HepG2 (cell line): ENCODE data around the gene TGM2. TPM values are rescaled to one million over a fixed set of nuclear protein-coding genes. Genes with fewer than 3 reads are reported as not detected.
A peak's percentile ranks its signal among the peaks of the same experiment; 100 is the strongest.

ENCODE experiments used
- FOXP1 ChIP-seq, 2 experiments: fragments of 450-650 bp in 1 of 2; IDR thresholded peaks; 2 replicates each; pipeline ENCODE4 v1.6.1; 2017 to 2018; ENCODE audit warnings: antibody characterized with exemption in 1 of 2
- HOXA9 ChIP-seq: sonication (generic); formaldehyde crosslinking; IDR thresholded peaks from 2 replicates; pipeline ENCODE4 v1.8.1; 2022; ENCODE audit warnings: missing genetic modification reagents, mild to moderate bottlenecking, moderate library complexity, borderline replicate concordance
- SALL2 ChIP-seq: sonication (generic); formaldehyde crosslinking; IDR thresholded peaks from 2 replicates; pipeline ENCODE4 v1.8.1; 2023; ENCODE audit warnings: mild to moderate bottlenecking, missing genetic modification reagents, inconsistent platforms
- SNRNP70 ChIP-seq: fragments of 200-400 bp; formaldehyde crosslinking; IDR thresholded peaks from 2 replicates; pipeline ENCODE4 v1.6.1; 2017; ENCODE audit warnings: mild to moderate bottlenecking, low read depth, low read length, moderate library complexity
- ZNF235 ChIP-seq: sonication (generic); formaldehyde crosslinking; IDR thresholded peaks from 2 replicates; pipeline ENCODE4 v1.8.1; 2023; ENCODE audit warnings: mild to moderate bottlenecking, missing genetic modification reagents, borderline replicate concordance
- ZNF317 ChIP-seq: sonication (generic); formaldehyde crosslinking; IDR thresholded peaks from 2 replicates; pipeline ENCODE4 v1.5.0; 2020; ENCODE audit warnings: mild to moderate bottlenecking, missing genetic modification reagents
- ZNF331 ChIP-seq: sonication (generic); formaldehyde crosslinking; IDR thresholded peaks from 2 replicates; pipeline ENCODE4 v1.4.0; 2020; ENCODE audit warnings: missing genetic modification reagents
- ZNF879 ChIP-seq: sonication (generic); formaldehyde crosslinking; IDR thresholded peaks from 2 replicates; pipeline ENCODE4 v1.8.1; 2023; ENCODE audit warnings: missing genetic modification reagents
- ZZZ3 ChIP-seq: sonication (generic); formaldehyde crosslinking; IDR thresholded peaks from 2 replicates; pipeline ENCODE4 v1.4.0; 2020; ENCODE audit warnings: missing genetic modification reagents, mild to moderate bottlenecking, borderline replicate concordance
- polyA plus RNA-seq, 8 experiments: library from polyadenylated mRNA; depleted of rRNA in 3 of 8; stranded (reverse) in 7 of 8; unstranded in 1 of 8; fragments of >200 nt; fragmentation: Illumina TruSeq in 4 of 8; extraction: Trizol in 4 of 8; gene quantifications; 2 replicates each; pipeline versions ENCODE4 v1.2.1 to v1.2.3, GENCODE V29; 2011 to 2016; ENCODE audit warnings: low read depth in 4 of 8, missing spikeins in 1 of 8, mixed read lengths in 1 of 8; ENCODE audit not compliant: insufficient read depth in 1 of 8
- total RNA-seq, 5 experiments: library from RNA; depleted of rRNA; stranded (reverse); fragments of >200 nt; fragmentation: Illumina TruSeq; extraction: Trizol; gene quantifications; 2 replicates each; pipeline ENCODE4 v1.2.3, GENCODE V29; 2016; ENCODE audit warnings: low read depth in 1 of 5
- TF ChIP-seq, protein P1 (sequence below): sonication (generic); formaldehyde crosslinking; IDR thresholded peaks from 2 replicates; pipeline ENCODE4 v1.4.0; 2020; ENCODE audit warnings: mild to moderate bottlenecking, low read depth, missing genetic modification reagents
- TF ChIP-seq, protein P2 (sequence below): sonication (generic); formaldehyde crosslinking; IDR thresholded peaks from 2 replicates; pipeline ENCODE4 v1.5.0; 2020; ENCODE audit warnings: missing genetic modification reagents
- TF ChIP-seq, protein P3 (sequence below): sonication (generic); formaldehyde crosslinking; IDR thresholded peaks from 2 replicates; pipeline ENCODE4 v1.4.0; 2020; ENCODE audit warnings: missing genetic modification reagents, borderline replicate concordance
- TF ChIP-seq, protein P4 (sequence below): sonication (generic); formaldehyde crosslinking; IDR thresholded peaks from 2 replicates; pipeline ENCODE4 v1.4.0; 2020; ENCODE audit warnings: mild to moderate bottlenecking, missing genetic modification reagents
- TF ChIP-seq, protein P5 (sequence below): sonication (generic); formaldehyde crosslinking; IDR thresholded peaks from 2 replicates; pipeline ENCODE4 v1.4.0; 2020; ENCODE audit warnings: mild to moderate bottlenecking, low read depth, missing genetic modification reagents
- TF ChIP-seq, protein P6 (sequence below): sonication (generic); formaldehyde crosslinking; IDR thresholded peaks from 2 replicates; pipeline ENCODE4 v1.4.0; 2020; ENCODE audit warnings: missing genetic modification reagents

The TGM2 gene
- total and polyA plus RNA-seq, 2 of the 13 experiments (the other 11 are each of a cell fraction or from before 2014, with no cell fraction given), result 4.2 to 46.4 TPM

DNA sequence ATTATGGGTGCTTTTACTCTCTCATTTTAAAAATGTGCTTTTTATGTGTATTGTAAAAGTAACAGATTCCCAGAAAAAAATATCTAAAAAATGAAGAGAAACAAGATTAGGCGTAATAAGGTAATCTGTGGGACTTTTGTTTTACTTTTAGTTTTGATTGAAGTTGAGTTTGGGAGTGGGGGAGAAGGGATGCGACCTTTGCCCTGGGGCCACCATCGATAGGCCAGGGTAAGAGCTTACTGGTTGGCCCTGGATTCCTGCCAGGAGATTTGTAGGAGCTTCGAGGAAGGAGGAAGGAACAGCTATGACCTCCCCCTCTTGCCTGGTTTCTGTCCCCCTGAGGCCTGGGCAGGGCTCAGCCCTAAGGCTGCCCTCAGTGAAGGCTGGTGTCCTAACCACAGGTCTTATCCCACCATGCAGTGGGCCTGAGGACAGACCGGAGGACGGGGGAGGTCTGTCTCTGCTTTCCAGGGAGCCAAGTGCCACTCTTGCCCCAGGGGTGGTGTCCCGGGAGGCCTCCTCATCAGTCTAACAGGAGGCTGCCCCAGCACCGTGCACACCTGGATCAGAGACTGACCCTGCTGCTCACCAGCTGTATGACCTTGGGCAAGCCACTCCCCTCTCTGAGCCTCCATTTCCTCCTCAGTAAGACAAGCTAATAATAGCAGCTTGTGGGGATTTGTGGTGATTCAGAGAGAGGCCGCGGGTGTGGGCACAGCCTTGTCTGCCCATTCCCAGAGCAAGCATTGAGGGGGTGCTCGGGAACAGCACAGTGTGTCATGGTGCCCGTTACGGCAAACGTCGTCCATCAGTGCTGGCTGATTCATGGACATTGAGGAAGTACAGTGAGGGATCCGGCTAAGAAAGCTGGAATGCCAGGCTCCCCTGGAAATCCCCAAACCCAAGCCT is 21.2 kb downstream of the TGM2 start (continued):
- TF ChIP-seq, protein P1, sequence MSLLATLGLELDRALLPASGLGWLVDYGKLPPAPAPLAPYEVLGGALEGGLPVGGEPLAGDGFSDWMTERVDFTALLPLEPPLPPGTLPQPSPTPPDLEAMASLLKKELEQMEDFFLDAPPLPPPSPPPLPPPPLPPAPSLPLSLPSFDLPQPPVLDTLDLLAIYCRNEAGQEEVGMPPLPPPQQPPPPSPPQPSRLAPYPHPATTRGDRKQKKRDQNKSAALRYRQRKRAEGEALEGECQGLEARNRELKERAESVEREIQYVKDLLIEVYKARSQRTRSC (CRISPR knock-in tag), result no peak
- TF ChIP-seq, protein P2, sequence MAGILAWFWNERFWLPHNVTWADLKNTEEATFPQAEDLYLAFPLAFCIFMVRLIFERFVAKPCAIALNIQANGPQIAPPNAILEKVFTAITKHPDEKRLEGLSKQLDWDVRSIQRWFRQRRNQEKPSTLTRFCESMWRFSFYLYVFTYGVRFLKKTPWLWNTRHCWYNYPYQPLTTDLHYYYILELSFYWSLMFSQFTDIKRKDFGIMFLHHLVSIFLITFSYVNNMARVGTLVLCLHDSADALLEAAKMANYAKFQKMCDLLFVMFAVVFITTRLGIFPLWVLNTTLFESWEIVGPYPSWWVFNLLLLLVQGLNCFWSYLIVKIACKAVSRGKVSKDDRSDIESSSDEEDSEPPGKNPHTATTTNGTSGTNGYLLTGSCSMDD (CRISPR knock-in tag), result no peak
- no peak for TF ChIP-seq FOXP1 (IDR thresholded peaks at IDR 0.05)
- no peak for TF ChIP-seq FOXP1 (CRISPR knock-in tag; IDR thresholded peaks at IDR 0.05)
- TF ChIP-seq, protein P3, sequence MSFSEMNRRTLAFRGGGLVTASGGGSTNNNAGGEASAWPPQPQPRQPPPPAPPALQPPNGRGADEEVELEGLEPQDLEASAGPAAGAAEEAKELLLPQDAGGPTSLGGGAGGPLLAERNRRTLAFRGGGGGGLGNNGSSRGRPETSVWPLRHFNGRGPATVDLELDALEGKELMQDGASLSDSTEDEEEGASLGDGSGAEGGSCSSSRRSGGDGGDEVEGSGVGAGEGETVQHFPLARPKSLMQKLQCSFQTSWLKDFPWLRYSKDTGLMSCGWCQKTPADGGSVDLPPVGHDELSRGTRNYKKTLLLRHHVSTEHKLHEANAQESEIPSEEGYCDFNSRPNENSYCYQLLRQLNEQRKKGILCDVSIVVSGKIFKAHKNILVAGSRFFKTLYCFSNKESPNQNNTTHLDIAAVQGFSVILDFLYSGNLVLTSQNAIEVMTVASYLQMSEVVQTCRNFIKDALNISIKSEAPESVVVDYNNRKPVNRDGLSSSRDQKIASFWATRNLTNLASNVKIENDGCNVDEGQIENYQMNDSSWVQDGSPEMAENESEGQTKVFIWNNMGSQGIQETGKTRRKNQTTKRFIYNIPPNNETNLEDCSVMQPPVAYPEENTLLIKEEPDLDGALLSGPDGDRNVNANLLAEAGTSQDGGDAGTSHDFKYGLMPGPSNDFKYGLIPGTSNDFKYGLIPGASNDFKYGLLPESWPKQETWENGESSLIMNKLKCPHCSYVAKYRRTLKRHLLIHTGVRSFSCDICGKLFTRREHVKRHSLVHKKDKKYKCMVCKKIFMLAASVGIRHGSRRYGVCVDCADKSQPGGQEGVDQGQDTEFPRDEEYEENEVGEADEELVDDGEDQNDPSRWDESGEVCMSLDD, result peak; percentile 84; the same call in 1 of the 2 replicates
- no peak for TF ChIP-seq SNRNP70
- TF ChIP-seq, protein P4, sequence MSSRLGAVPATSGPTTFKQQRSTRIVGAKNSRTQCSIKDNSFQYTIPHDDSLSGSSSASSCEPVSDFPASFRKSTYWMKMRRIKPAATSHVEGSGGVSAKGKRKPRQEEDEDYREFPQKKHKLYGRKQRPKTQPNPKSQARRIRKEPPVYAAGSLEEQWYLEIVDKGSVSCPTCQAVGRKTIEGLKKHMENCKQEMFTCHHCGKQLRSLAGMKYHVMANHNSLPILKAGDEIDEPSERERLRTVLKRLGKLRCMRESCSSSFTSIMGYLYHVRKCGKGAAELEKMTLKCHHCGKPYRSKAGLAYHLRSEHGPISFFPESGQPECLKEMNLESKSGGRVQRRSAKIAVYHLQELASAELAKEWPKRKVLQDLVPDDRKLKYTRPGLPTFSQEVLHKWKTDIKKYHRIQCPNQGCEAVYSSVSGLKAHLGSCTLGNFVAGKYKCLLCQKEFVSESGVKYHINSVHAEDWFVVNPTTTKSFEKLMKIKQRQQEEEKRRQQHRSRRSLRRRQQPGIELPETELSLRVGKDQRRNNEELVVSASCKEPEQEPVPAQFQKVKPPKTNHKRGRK (CRISPR knock-in tag), result no peak
- no peak for TF ChIP-seq ZNF235 (CRISPR knock-in tag)
- no peak for TF ChIP-seq ZZZ3 (CRISPR knock-in tag)
- TF ChIP-seq, protein P5, sequence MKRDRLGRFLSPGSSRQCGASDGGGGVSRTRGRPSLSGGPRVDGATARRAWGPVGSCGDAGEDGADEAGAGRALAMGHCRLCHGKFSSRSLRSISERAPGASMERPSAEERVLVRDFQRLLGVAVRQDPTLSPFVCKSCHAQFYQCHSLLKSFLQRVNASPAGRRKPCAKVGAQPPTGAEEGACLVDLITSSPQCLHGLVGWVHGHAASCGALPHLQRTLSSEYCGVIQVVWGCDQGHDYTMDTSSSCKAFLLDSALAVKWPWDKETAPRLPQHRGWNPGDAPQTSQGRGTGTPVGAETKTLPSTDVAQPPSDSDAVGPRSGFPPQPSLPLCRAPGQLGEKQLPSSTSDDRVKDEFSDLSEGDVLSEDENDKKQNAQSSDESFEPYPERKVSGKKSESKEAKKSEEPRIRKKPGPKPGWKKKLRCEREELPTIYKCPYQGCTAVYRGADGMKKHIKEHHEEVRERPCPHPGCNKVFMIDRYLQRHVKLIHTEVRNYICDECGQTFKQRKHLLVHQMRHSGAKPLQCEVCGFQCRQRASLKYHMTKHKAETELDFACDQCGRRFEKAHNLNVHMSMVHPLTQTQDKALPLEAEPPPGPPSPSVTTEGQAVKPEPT, result no peak
- no peak for TF ChIP-seq ZNF317
- peak; percentile 80; the same call in 1 of the 2 replicates for TF ChIP-seq HOXA9 (CRISPR knock-in tag)
- peak; percentile 18; the same call in 1 of the 2 replicates for TF ChIP-seq SALL2 (CRISPR knock-in tag)
- TF ChIP-seq ZNF879 (CRISPR knock-in tag), result no peak
- TF ChIP-seq, protein P6, sequence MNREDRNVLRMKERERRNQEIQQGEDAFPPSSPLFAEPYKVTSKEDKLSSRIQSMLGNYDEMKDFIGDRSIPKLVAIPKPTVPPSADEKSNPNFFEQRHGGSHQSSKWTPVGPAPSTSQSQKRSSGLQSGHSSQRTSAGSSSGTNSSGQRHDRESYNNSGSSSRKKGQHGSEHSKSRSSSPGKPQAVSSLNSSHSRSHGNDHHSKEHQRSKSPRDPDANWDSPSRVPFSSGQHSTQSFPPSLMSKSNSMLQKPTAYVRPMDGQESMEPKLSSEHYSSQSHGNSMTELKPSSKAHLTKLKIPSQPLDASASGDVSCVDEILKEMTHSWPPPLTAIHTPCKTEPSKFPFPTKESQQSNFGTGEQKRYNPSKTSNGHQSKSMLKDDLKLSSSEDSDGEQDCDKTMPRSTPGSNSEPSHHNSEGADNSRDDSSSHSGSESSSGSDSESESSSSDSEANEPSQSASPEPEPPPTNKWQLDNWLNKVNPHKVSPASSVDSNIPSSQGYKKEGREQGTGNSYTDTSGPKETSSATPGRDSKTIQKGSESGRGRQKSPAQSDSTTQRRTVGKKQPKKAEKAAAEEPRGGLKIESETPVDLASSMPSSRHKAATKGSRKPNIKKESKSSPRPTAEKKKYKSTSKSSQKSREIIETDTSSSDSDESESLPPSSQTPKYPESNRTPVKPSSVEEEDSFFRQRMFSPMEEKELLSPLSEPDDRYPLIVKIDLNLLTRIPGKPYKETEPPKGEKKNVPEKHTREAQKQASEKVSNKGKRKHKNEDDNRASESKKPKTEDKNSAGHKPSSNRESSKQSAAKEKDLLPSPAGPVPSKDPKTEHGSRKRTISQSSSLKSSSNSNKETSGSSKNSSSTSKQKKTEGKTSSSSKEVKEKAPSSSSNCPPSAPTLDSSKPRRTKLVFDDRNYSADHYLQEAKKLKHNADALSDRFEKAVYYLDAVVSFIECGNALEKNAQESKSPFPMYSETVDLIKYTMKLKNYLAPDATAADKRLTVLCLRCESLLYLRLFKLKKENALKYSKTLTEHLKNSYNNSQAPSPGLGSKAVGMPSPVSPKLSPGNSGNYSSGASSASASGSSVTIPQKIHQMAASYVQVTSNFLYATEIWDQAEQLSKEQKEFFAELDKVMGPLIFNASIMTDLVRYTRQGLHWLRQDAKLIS, result no peak
- no peak; the same call in 1 of the 2 replicates for TF ChIP-seq ZNF331
